ENCODE measurements around the gene SOX18.
A peak's percentile ranks its signal among the peaks of the same experiment; 100 is the strongest.

The SOX18 gene

DNA sequence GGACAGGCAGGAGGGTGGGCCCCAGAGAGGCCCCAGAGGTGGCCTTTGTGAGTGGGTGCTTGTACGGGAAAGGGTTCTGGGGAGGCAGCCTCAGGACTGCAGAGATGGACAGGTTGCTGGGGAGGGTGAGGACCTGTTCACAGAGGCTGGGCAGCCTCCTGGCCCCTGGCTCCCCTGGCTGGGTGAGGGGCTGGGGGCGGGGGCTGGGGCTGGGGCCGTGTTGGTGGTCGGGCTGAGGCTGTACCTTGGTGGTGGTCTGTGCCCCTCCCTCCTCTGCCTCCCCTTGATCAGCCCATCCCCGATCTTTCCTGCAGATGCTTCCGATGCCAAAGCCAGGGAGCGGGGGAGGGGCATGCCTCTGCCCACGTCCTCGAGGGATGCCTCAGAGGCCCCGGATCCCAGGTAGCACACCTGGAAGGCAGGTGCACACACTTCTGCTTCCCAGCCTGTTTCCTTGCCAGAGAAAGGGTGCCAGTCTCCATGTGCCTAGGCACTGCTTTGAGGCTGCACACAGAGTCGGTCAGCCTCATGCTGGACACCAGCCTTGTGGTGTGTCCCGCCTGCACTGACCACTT lies 18.4 kb upstream of the SOX18 start:
- no peak for DNase-seq (ENCODE audit: low read depth)

DNA sequence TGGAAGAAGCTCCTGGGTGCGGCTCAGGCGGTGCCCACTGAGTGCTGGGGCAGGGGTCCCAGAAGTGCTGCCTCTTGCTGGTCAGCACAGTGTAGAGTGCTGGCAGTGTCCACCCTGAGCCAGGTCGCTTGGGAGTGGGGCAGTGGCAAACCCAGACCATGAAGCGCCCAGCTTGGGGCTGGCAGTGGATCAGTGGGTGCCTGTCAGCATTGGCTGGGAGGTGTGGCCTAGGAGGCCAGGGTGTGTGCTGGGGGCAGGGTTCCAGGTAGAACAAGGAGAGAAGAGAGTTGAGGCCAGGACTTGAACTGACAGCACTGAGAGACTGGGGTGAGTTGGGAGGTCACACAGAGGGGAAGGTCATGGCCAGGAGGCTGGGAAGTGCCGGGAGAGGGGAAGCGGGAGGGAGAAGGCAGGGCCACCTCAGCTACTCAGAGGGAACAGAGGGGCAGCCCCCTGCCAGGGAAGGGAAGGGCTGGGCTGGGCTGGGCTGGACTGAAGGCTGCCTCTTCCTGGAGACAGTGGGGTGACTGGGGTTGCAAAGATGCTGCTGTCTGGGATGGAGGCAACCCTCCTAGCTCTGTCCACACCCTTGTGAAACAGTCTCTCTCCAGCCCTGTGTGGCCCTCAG lies 17.7 kb upstream of the SOX18 start:
- no peak for DNase-seq (ENCODE audit: low read depth)

DNA sequence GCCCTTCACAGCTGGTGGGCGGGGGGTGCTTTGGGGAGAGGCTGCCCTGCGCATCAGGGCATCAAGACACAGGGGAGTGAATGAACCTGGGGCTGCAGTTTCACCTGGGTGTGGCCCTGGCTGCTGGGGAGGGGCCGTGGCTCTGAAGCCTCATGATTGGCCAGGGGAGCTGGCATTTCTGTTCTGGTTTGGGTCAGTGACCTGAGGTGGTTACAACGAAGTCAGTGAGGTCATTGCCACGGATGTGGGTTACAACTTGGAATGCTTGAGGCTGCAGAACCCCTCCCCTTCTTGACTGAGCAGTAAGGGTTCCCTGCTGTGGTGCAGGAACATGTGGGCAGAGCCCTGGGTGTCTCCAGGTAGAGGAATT lies 16.5 kb upstream of the SOX18 start:
- peak; percentile 48 for DNase-seq (ENCODE audit: low read depth)

DNA sequence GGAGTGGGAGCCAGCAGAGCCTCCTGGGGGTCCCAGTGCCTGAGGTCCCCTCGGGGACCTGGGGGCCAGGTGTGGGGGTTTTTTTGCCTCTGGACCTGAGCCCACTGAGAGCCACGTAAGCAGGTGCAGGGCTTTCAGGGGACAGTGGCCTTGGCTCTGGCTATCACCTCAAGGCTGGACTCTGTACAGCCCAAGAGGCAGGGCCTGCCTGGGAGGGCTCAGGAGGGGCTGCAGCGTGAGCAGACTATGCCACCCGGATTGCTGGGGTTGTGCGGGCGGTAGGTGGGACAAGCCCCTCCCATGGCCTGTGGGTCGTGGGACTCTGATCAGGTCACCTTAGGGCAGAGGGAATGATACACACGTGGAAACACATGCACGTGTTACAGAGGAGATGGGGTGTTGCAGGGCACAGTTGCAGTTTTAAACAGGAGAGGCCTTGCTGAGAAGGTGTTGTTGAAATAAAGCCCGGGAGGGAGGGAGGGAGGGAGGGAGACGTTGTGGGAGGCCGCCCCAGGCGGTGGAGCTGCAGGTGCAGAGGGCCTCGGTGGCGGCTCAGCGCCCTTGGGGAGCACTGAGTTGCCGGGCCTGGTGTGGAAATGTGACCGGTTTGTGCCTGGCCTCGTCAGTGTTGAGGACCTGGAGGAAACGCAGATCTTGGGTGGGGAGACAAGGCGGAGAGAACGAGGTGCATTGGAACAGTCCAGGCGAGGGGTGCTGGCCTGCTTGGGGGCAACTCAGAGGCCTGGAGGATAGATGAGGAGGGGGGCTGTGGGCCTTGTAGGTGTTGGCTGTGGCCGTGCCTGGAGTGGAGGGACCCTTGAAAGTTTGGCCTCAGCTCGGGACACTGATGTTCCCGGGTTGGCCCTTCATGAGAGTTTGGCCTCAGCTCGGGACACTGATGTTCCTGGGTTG lies 15.9 kb upstream of the SOX18 start:
- DNase-seq (ENCODE audit: low read depth) = no peak

DNA sequence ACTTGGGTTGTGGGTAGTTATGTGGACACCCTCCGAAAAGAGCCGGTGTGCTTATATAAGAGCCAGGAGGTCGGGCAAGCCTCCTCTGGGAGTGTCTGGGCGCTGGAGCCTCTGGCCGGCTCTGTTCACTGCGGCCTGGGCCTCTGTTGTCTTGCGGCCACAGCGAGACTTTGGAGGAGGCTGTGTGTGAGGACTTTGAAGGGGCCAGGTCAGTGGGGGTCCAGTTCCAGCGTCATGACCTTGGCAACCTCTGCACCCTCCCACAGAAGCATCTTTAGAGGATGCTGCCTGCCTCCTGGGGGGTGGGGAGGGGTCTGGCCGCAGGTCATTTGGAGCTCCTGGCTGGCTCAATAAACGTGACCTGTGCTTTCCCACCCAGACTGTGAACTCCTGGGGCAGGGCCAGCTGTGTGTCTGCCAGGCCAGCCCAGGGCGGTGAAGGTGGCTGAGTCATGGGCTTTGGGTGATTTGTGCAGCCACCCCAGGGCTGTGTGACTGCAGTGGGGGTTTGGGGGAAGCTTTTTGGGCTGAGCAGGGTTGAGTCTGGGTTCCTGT lies 14.8 kb upstream of the SOX18 start:
- no peak for DNase-seq (ENCODE audit: low read depth)

DNA sequence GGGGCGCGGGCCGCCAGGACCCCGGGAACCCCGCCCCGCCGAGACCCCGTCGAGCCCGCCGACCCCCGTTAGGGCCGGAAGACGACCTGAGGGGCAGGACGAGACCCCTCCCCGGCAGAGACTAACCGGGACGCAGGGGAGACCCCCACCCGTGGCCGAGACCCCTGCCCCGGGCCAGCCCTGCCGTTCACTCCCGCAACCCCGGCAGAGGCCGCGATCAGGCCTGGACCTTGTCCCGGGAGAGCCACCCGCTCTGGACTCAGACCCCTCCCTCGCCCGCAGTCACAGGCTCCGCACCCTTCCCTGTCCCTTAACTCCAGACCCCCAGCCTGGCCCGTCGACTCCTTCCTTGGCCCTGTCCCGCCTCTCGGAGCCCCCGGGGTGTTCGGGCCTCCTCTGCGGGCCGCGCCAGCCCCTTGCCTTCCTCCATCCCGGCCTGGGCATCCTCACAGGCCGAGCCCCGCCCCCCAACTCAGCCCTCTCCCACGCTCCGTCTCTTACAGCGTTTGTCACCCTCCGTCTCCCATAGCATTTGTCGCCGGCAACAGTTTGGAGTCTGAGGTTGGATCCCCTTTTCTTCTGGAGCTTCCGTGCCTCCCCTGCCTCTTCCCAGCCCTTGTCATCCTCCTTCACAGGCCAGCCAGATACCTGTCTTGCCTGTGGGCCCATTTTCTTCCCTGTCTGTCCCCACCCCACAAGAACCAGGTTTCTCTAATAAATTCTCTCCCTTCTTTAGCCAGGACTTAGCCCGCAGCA lies 14.1 kb upstream of the SOX18 start:
- DNase-seq (ENCODE audit: low read depth) = no peak

DNA sequence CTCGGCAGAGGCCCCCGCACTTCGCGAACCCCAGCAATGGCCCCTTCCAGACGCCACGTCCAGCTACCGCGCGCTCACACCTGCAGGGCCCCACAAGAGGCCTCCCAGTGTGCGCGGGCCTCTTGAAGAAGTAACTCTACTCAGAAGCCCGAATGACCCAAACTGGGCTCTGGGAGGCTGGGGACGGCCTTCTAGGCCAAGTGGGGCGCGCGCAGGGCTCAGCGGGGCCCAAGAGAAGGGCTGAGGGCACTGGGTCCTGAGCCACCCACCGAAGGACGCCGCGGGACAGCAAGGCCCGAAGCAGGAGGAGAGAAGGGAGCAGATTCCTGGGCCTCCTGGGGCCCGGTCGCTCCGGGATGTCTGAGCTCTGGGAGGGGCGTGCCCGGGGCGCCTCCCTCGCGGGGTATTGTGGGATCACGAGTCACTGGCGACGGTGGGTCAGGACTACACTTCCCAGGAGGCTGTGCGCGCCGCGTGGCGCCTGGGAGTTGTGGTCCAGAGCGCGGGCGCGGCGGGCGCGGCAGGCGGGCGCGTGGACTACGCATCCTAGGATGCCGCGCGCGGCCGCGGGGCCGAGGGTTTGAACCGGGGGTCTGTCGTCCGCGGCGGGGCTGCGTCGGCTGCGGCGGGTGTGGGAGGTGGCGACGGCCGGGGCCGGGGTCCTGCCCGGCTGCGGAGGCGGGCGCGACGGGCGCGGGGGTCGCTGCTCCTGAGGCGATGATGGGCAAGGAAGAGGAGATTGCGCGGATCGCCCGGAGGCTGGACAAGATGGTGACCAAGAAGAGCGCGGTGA lies 13.4 kb upstream of the SOX18 start, which contains the start of gene TCEA2:
Gene TCEA2, plus strand, starts transcription at position 603 of the 793 bp plus-strand sequence. Its CDS starts 115 bp downstream, at position 718.
- DNase-seq (ENCODE audit: low read depth) = peak; percentile 82

DNA sequence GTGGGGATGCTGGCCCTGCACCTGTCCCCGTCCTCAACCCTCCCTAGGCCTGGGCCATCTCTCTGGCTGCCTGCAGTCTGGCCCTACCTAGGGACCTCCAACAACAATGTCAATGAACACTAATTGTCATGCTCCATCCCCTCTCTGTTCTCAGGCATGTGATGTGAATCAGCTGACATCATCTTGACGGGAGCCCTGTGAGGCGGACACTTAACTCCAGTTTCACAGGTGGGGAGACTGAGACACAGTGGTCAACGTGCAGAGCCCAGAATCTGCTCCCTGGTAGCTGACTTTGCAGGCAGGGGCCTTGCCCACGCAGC lies 12.8 kb upstream of the SOX18 start:
- no peak for DNase-seq (ENCODE audit: low read depth)

DNA sequence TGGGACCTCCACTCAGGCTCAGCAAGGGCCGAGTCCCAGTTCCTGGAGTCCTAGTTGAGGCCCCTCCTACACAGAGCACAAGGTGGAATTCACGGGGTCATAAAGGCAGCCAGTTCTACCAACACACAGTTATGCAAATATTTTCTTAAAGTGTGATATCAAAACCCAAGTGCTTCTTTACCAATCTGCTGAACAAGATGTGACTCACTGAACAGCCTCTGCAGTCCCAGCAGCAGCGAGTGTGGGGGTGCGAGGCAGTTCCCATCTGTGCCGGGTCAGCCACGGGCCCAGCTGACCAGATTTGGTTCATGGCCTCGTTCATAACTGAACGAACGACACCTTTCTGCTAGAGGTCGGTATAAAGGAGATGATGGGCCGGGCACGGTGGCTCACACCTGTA lies 9.1 kb upstream of the SOX18 start:
- DNase-seq (ENCODE audit: low read depth) = no peak

DNA sequence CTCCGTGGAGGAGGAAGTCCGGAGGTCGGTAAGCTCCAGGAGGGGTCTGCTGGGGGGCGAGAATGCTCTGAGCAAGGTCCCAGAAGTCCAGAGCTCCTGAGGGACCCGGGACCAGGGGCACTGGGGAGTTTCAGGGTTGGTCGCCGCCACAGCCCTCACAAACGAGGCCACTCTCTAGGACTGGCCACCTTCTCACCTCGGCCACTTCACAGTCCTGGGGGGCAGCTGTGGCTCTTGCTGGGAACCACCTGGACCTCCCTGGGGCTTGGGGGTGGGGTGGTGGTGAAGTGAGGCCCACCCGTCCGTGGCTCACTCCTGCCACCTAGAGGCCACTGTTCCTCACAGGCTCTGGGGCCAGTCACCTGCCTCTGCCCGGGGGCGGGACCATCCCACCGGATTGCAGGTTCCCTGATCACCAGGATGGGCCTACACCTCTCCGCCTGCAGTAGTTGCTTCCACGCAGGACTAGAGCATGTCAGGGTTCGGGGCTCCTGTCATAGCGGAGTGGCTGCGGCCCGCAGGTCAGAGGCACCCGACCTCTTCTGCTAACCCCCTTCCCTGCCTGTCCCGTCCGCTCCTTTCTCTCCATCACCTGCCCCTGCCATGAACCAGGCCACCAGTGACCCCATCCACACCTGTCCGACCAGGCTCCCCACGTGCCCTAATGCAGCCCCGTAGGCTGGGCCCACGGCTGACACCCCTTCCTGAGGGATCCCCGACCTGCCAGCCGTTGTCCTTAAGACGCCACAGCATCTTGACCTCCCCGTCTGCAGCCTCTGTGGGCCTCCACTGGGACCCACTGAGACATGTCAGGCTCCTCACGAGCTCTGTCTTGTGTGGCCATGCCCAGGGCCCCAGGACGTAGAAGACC lies 8.4 kb upstream of the SOX18 start:
- peak; percentile 43 for DNase-seq (ENCODE audit: low read depth)

DNA sequence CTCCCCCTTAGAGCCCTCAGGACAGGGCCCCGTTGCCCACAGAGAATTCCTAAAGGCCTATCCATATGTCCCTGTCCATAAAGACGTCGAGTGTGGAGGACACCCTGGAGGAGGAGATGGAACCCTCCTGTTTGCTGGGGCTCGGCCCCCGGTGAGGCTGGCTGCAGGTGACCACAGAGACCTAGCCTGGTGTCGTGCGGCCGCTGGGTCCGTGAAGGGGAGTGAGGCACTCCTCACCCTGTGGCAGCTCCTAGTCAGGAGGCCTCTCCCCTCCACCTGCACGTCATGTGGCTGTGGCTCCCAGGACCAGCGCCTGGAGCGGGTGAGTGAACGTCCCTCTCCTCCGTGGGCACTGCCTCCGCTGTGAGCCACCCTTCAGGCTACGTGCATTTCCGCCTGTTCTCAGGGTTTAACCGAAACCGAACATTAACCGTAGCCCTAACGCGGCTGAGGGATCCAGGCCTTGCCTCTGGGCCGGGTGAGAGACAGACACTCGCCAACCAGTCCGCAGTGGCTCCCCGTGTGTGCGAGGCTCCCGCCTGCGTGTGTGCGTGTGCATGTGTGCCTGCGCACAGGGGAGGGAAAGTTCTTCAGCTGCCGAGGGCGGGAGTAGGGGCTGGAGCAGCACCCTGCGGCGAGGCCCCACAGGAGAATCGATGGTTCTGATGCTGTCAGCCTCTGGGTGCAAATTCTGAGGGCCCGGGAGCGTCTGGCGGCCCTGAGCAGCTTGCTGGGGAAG lies 7.6 kb upstream of the SOX18 start:
- no peak for DNase-seq (ENCODE audit: low read depth)

DNA sequence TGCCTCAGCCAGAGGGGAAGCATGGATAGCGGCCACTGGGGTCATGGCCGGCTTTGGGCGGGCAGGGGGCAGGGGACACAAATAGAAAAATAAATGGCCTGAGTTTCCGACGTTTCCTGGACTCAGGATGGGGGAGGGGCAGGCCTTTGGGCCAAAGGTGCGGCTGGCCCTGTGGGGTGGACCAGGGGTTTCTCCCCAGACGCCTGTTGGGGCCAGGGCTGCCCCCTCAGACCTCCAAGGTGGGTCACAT lies 7.1 kb upstream of the SOX18 start:
- DNase-seq (ENCODE audit: low read depth) = no peak

DNA sequence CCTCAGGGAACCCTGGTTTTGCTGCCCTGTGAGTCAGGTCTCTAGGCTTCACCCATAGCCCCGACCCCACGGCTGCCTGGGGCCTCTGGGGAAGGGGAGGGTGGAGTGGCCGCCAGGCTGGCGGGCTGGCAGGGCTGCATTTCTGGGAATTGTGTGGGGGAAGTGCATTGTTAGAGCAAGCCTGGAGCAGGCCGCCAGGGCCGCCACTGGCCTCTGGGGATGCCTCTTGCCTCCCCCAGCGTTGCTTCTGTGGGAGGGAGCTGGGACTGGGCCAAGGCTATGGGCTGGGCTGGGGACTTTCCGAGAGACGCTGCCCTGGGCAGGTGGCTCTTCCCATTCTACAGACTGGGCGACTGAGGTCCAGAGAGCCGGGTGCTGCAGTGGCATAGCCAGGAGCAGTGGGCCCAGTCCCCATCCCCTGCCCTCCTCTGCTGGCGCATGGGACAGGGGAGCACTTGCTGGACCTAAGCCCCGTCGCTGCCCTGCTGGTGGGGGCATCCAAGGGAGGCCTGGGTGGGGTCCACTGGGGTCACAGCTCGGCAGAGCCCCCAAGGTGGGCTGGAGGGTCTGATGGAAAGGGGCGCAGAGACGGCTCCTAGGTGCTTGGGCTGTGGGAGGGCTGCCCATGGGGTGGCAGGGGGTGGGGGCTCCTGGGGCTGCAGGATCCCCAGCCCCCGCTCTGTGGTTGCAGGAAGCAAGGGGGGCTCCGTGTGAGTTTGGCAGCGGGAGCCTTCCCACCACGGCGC lies 6.6 kb upstream of the SOX18 start:
- no peak for DNase-seq (ENCODE audit: low read depth)

DNA sequence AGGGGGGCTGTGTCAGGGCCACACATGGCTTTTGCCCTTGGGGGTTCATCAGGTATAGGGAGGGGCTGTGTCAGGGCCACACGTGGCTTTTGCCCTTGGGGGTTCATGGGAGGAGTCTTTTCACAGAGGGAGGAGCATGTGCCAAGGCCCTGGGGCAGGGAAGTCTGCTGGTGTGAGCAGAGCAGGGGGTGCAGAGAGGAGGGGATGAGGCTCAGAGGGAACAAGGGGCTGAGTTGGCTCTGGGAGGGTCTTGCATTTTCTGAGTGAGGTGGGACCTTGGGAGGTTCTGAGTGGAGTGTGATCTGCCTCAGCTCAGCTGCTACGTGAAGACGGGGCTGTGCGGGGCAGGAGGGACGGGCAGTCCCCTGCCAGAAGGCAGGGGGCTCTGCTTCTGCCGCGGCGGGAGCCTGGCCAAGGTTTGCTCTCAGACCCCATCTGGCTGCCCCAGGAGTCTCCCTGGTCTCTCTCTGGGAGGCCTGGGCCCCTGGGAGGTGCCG lies 6.0 kb upstream of the SOX18 start:
- no peak for DNase-seq (ENCODE audit: low read depth)

DNA sequence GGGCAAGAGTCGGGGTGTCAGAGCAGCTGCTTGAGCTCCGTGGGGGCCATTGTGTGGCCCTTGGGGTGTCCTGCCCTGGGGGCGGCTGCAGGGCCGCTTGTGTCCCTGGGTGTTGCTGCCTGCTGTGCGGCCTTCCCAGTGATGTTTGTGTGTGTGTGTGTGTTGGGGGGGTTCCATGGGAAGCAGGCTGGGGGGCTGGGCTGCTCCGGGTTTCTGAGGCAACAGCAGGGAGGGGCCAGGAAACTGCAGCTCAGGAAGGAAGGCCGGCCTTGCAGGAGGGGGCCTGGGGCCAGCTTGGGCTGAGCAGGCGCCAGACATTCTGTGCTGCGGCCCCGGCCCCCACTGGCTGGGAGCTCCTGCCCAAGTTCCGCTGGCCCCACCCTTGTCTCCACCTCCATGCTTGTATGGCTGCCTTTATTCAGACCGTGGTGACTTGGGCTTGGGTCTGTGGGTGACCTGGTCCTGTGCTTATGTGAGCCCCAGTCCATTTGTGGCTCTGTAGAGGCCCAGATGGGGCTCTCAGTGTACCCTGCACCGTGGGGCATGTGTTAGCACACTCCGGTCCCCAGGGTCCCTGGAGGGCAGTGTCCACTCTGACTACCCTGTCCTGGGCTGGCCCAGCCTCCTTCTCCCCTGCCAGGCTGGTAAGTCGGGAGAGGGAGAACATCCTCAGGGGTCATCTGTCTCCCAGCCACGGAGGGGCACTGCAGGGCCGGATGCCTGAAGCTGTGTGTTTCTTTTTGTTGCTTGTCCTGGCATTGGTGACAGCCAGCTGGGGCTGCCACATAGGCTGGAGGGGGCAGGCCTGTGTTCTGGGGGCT lies 4.6 kb upstream of the SOX18 start:
- DNase-seq (ENCODE audit: low read depth) = no peak

DNA sequence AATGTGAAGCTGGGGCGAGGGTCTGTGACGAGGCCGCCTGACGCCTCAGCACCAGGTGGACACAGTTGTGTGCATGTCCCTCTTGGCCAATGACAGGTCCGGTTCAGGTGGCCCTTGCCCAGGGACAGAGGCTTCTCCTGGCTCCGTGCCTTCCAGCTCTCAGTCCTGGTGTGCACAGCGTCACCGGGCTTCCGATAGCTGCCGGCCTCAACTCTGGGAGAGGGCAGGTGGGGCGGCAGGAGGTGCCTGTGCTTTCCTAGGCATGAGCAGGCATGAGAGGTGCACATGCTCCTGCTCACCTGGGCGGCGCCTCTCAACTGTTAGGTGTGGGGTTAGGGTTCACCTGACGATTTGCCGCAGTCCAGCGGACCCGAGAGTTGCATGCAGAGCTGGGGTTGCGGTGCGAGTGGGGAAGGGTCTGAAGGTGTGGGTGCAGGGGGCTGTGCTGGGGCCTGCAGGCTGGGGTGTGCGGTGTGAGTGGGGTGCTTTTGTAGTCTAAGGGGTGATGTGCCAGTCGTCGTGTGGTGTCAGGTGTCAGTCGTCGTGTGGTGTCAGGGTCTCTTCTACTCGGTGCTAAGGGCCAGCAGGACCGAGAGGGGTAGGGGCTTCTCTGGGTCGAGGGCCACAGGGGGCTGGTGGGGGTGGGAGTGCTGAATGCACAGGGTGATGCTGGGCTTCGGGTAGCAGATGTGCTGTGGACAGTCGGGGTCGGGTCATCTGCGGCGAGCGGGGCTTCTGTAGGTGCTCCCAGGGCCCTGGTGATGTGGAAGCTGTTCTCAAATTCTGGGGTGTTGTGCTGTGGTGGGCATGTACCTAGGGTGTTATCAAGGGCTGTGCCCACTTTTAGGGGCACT lies 3.8 kb upstream of the SOX18 start:
- DNase-seq (ENCODE audit: low read depth) = no peak

DNA sequence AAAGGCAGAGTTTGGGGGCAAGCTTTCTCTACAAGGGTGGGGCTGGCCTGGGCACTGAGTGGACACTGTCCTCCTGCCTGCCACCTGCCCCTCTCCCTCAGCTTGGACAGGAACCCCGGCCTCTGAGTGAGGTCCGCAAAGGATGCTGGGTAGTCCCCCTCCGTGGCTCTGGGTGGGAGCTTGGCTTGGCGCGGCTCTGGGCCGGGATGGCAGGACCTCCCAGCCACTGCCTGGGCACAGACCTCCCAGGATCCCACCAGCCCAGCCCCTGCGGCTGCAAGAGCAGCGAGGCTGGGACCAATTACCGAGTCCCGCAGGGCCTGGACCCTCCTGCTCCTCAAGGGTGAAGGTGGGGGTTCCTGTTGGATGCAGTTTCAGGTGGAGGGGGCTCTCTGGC lies 2.9 kb upstream of the SOX18 start:
- no peak for DNase-seq (ENCODE audit: low read depth)

Data from T-helper 22 cell (primary cell).